HG03175 (cell line): Measurements from ENCODE around the gene SNX30.
A peak's percentile ranks its signal among the peaks of the same experiment; 100 is the strongest.
"Not testable (repeated sequence)": the region's sequence is repeated elsewhere in the genome, so short reads cannot be mapped to it uniquely, and the experiment has no call there.

ENCODE experiments used
- ATAC-seq: cut with Tn5 transposase; IDR thresholded peaks from one replicate; pipeline ENCODE4 v1.9.1; 2021; ENCODE audit warnings: mild to moderate bottlenecking, moderate library complexity; ENCODE audit not compliant: unreplicated experiment

The SNX30 gene, protein sequence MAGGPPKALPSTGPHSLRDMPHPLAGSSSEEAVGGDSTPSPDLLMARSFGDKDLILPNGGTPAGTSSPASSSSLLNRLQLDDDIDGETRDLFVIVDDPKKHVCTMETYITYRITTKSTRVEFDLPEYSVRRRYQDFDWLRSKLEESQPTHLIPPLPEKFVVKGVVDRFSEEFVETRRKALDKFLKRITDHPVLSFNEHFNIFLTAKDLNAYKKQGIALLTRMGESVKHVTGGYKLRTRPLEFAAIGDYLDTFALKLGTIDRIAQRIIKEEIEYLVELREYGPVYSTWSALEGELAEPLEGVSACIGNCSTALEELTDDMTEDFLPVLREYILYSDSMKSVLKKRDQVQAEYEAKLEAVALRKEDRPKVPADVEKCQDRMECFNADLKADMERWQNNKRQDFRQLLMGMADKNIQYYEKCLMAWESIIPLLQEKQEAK

GRCh38 chr9:112750016-112750763 is at the start of gene SNX30:
Gene SNX30, plus strand, starts transcription at chr9:112750760. Its CDS starts 242 bp downstream, at chr9:112751002.
- ATAC-seq: peak; percentile 72

DNA sequence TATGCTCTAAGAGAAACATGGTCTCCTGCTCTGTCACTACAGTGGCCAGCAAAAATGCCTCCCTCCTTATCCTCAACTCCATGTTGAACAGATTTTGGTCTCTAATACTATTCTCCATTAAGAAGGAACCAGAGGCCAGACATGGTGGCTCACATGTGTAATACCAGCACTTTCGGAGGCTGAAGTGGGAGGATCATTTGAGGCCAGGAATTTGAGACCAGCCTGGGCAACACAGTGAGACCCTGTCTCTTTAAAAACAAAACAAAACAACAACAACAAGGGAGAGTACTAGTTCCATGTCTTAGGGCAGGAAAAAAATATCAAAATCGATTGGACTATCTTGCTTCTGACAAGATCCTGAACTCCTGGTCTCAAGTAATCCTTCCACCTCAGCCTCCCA is 47.3 kb upstream of the SNX30 start:
- ATAC-seq: no peak

DNA sequence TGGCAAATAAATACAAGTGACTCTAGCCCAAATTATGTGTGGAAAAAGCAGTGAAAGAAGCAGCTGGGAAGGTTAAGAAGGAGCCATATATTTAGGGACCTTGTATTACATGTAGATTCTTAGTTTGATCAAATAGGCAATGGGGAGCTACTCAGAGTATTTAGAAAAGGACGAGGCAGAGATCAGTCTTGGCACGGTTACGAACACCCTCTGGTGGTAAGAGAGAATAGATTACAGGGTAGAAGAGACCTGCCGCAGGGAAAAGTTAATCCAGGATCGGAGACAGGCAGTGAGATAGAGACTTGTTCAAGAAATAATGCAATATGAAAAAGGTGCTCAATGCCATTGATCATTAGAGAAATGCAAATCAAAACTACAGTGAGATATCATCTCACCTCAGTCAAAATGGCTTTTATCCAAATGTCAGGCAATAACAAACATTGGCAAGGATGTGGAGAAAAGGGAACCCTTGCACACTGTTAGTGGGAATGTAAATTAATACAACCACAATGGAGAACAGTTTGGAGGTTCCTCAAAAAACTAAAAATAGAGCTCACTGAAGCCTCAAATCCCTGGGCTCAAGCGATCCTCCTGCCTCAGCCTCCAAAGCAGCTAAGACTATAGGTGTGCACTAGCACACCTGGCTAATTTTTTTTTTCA is 44.7 kb upstream of the SNX30 start:
- no peak for ATAC-seq

GRCh38 chr9:112711050-112711689 is 39.4 kb upstream of the SNX30 start:
- no peak for ATAC-seq

DNA sequence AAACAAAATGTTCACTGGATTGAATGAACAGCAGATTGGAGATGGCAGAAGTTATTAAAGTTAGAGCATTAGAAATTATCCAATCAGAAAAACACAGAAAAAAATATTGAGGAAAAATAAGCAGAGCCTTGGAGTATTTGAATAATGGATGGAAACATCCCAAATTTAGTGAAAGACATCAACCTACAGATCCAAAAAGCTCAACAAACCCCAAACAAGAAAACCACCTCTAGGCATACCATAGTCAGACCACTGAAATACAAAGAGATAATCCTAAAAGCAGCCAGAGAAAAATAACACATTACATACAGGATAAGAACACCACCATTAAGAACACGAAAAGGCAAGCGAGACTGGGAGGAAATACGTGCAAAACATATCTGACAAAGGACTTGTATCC is 37.9 kb upstream of the SNX30 start:
- no peak for ATAC-seq

DNA sequence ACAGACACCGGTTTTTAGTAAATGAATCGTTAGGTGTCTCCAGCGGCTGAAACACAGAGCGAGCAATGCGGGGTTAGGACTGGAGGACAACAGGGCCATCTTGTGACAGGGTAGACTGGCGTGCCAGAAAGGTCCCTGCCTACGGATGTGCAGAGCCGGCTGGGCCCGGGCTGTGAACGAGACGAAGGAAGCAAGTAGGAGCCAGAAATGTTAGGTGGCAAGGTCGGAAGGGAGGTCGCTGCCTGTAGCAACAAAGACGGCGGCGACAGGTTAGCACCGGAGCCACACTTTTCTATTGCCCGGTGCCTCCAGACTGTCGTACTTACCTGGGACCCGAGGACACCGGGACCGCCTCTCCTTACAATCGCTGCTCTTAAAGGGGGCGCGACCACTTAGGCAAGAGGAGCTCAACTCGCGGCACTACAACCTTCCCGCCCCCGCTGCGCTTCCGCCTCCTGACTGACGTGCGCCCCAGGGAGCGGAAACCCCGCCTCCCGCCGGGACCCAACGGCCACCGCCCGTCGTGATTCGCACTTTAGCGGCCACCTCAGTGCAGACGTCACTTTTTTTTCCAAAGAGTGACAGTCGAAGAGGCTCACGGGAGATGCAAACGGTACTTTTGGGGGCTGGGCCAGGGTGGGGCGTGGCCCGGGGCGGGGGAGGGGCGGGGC is 32.8 kb upstream of the SNX30 start, which contains the start of gene INIP:
TSS of gene INIP (minus strand) at position 457 of the 671 bp plus-strand sequence. CDS start 1,632 bp downstream, outside the sequence.
- ATAC-seq: peak; percentile 94

- no peak for ATAC-seq
Observed at GRCh38 chr9:112719241-112719691, 31.3 kb upstream of the SNX30 start.

DNA sequence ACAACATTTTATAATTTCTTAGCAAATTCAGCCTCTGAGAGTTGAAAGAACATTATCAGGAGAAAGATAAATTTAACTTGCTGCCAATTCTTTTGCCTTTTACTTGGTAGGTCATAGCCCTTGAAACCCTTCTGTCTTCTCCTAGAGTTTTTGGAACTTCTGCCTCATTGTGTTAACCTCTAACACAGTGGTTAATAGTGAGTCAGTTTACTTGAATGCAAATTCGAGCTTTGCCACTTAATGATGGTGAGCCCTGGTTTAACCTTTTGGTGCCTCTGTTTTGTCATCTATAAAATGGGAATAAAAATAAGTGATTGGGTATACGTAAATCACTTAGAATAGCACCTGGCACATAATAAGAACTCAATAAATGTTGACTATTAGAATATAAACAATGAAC is 30.9 kb upstream of the SNX30 start:
- ATAC-seq: no peak

DNA sequence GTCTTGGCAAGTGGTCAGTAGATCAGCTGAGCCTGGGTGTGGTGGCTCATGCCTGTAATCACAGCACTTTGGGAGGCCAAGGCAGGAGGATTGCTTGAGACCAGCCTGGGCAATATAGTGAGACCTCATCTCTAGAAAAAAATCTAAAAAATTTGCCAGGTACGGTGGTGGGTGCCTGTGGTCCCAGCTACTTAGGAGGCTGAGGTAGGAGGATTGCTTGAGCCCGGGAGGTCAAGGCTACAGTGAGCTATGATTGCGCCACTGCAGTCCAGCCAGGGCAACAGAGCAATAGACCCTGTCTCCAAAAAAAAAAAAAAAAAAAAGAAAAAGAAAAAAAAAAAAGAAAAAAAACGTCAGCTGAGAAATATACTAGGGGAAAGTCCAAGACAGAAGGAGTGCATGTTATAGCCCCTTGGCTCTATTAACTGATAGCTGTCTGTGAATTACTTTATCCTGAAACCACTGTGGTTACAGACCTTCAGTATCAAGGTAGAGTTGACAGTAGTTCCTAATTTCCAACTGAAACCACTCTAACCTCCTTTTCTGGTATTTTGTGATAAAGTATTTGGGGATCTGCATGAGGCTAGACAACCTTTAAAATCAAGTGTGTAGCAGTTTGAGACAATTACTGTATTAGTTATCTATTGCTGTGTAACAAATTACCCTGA is 30.3 kb upstream of the SNX30 start:
- no peak for ATAC-seq

GRCh38 chr9:112722749-112723148 is 27.8 kb upstream of the SNX30 start:
- ATAC-seq: not testable (repeated sequence)

DNA sequence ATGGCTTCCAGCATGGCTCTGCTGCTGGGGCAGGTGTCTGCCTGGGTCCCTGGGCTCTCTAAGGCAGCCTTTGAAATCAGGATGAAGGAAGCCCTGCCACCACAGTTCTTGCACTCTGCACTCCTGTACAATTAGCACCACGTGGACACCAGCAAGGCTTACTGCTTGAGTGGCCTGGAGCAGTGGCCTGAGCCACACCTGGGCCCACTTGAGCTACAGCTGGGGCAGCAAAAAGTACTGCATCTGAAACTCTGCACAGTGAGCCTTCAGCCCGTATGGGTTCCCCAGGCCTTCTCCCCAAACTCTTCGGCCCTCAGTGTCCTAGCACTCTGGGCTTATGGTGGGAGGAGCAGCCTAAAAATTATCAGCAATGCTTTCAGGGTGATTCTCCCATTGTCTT is 24.6 kb upstream of the SNX30 start:
- ATAC-seq: peak; percentile 41

- ATAC-seq: peak; percentile 67
Observed at GRCh38 chr9:112726428-112726827, 24.1 kb upstream of the SNX30 start.

DNA sequence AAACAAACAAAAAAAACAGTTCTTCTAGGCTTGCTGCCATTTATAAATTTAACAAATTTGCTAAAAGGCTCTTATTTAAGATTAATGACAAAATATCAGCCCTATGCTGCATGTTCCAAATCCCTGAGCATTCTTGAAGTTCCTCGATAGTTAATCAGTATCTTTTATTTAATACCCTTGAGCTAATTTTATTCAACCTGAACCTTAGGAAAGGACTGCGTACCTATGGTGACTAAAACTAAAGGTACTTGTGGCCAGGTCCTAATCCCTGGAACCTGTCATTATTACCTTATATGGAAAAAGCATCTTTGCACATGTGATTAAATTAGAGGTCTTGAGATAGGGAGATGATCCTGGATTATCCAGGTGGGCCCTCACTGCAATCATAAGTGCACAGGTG is 22.2 kb upstream of the SNX30 start:
- no peak for ATAC-seq

GRCh38 chr9:112731971-112732370 is 18.6 kb upstream of the SNX30 start:
- no peak for ATAC-seq

DNA sequence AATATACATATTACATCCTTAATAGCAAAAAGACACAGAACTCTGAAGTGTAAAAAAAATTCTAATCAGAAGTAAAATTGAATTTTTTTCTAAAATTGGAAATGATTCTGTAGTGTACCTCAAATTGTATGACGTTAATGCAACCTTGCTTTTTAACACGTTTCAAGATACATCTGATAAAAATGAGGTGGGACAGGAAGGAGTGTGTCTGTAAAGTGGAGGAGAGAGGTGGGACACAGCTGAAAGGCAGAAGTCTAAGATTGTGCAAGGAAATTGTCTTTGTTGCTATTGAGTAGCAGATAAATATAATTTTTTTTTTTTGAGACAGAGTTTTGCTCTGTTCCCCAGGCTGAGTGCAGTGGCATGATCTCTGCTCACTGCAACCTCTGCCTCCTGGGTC is 15.7 kb upstream of the SNX30 start:
- ATAC-seq: no peak

DNA sequence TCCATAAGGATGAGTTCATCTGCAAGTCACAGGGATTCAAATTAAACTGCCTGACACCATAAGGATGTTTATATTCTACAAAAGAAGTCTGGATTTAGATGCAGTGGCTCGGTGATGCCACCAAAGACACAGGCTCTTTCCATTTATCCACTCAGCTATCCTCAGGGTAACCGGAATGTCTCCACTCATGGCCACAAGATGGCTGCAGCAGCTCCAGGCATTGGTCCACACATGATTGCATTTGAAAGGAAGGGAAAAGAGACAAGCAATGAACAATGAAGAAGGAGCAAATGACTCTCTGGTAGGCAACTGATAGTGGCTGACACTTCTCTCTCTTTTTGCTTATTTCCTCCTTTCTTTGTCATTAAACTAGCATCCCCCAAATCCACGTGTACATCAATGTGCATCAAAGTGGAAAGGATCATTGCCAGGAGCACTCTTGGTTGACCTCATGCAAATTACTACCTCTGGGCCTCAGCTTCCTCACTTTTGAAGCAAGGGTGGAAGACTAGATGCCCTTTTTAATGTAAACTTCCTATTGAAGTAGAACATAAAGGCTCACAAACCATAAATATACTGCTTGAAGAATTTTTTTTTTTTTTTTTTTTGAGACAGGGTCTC is 7.2 kb upstream of the SNX30 start:
- no peak for ATAC-seq

- no peak for ATAC-seq
Observed at GRCh38 chr9:112744177-112744576, 6.4 kb upstream of the SNX30 start.

GRCh38 chr9:112747094-112747493 is 3.5 kb upstream of the SNX30 start:
- ATAC-seq: no peak

- peak; percentile 34 for ATAC-seq
Observed at GRCh38 chr9:112750764-112751055, 150 bp downstream of the SNX30 start.
